ENCODE measurements around the gene TSPAN2.

- TF ChIP-seq GATA3 (IDR thresholded peaks at IDR 0.05; ENCODE audit: low read depth, low read length), result no peak
- no peak for TF ChIP-seq GATA2 (IDR thresholded peaks at IDR 0.05; ENCODE audit: low read depth, low read length)
These were observed 44.1 kb upstream of the TSPAN2 start for GRCh38 chr1:115133440-115133839.

Measured in SH-SY5Y (cell line).